HEK293T (cell line): ENCODE measurements around the gene MIEF2.

Experiments
- BHLHE40 ChIP-seq: fragments of 450-650 bp; IDR thresholded peaks from 2 replicates; pipeline ENCODE4 v1.6.1; 2016; ENCODE audit warnings: mild to moderate bottlenecking, moderate library complexity, borderline replicate concordance
- CTBP1 ChIP-seq: fragments of 450-650 bp; IDR thresholded peaks from 2 replicates; pipeline ENCODE4 v1.6.1; 2016; ENCODE audit warnings: borderline replicate concordance
- ELF4 ChIP-seq: fragments of 450-650 bp; IDR thresholded peaks from 2 replicates; pipeline ENCODE4 v1.6.1; 2017; ENCODE audit warnings: antibody characterized with exemption
- FOXA1 ChIP-seq: fragments of 450-650 bp; IDR thresholded peaks from 2 replicates; pipeline ENCODE4 v1.6.1; 2016; ENCODE audit warnings: mild to moderate bottlenecking
- FOXK2 ChIP-seq: fragments of 450-650 bp; IDR thresholded peaks from 2 replicates; pipeline ENCODE4 v1.6.1; 2016; ENCODE audit warnings: mild to moderate bottlenecking
- FOXM1 ChIP-seq: fragments of 450-650 bp; IDR thresholded peaks from 2 replicates; pipeline ENCODE4 v1.6.1; 2017; ENCODE audit warnings: mild to moderate bottlenecking, borderline replicate concordance
- HDGF ChIP-seq: fragments of 450-650 bp; IDR thresholded peaks from 2 replicates; pipeline ENCODE4 v1.6.1; 2017; ENCODE audit warnings: antibody characterized with exemption, borderline replicate concordance
- L3MBTL2 ChIP-seq: fragments of 450-650 bp; conservative IDR thresholded peaks from 2 replicates; pipeline ENCODE4 v1.6.1; 2016; ENCODE audit warnings: mild to moderate bottlenecking
- LEF1 ChIP-seq: fragments of 450-650 bp; IDR thresholded peaks from 2 replicates; pipeline ENCODE4 v1.6.1; 2017; ENCODE audit warnings: mild to moderate bottlenecking, borderline replicate concordance
- PKNOX1 ChIP-seq: fragments of 450-650 bp; IDR thresholded peaks from 2 replicates; pipeline ENCODE4 v1.6.1; 2016
- SP1 ChIP-seq: fragments of 450-650 bp; IDR thresholded peaks from 2 replicates; pipeline ENCODE4 v1.6.1; 2017
- SUZ12 ChIP-seq: fragments of 450-650 bp; IDR thresholded peaks from 2 replicates; pipeline ENCODE4 v1.6.1; 2016; ENCODE audit warnings: mild to moderate bottlenecking
- TARDBP ChIP-seq: fragments of 450-650 bp; IDR thresholded peaks from 2 replicates; pipeline ENCODE4 v1.6.1; 2016

- no peak for TF ChIP-seq FOXM1
- no peak for TF ChIP-seq PKNOX1
- TF ChIP-seq FOXK2, result no peak
- no peak for TF ChIP-seq SP1
- TF ChIP-seq LEF1, result no peak
- no peak for TF ChIP-seq TARDBP
- TF ChIP-seq L3MBTL2, result no peak
- no peak for TF ChIP-seq ELF4
- no peak for TF ChIP-seq CTBP1
- no peak for TF ChIP-seq BHLHE40
- no peak for TF ChIP-seq FOXA1
- TF ChIP-seq HDGF, result no peak
- no peak for TF ChIP-seq SUZ12
Measured at GRCh38 chr17:18245038-18245776, 15.3 kb upstream of the MIEF2 start.
